ENCODE measurements around the gene CGB2. TPM values are rescaled to one million over a fixed set of nuclear protein-coding genes. Genes with fewer than 3 reads are reported as not detected.

CGB2 gene
- total and polyA plus RNA-seq, 4 donors = 0.58 TPM; not detected in 3

- no peak overlapping the region for H3K4me3 ChIP-seq
- H3K9me3 ChIP-seq (ENCODE audit: control insufficient read depth in 4 of 4, insufficient read depth in 3 of 4, low read length in 3 of 4) = no peaks in the 10 kb centered on the region
- DNase-seq = no peak
- H3K9ac ChIP-seq (ENCODE audit: insufficient read depth in 1 of 2, low read length in 2 of 2) = no peak overlapping the region
- no peak for TF ChIP-seq CTCF (IDR thresholded peaks at IDR 0.05; ENCODE audit: control extremely low read depth, extremely low read depth)
- H3K27me3 ChIP-seq (ENCODE audit: control insufficient read depth in 3 of 3, insufficient read depth in 3 of 3, low read length in 2 of 3) = no peaks in the 10 kb centered on the region
- 88 to 93% methylated on average over 4 of the region's 4 CpGs for WGBS, 2 donors
- peaks cover 0 to 1% (median 0%) of the 10 kb centered on the region in 4 donors for H3K36me3 ChIP-seq (ENCODE audit: control insufficient read depth in 4 of 4, insufficient read depth in 4 of 4, low read length in 4 of 4)
- ATAC-seq (ENCODE audit: insufficient read depth, low FRiP score) = no peak
- peaks cover 0 to 4% (median 0%) of the 10 kb centered on the region in 5 donors for H3K4me1 ChIP-seq (ENCODE audit: control insufficient read depth in 5 of 5, insufficient read depth in 5 of 5, low read length in 5 of 5)
- no peak overlapping the region for H3K27ac ChIP-seq (ENCODE audit: low read depth in 1 of 2, low read length in 1 of 2)
Measured at GRCh38 chr19:49080392-49080791, 48.7 kb downstream of the CGB2 start.

GRCh38 chr19:49081273-49081672 is 49.6 kb downstream of the CGB2 start:
- DNase-seq (no peak), ATAC-seq (ENCODE audit: insufficient read depth, low FRiP score) (no peak)
- WGBS, 2 donors = 81 to 82% methylated on average over 1 of the region's 1 CpG
- H3K27ac ChIP-seq (ENCODE audit: low read depth in 1 of 2, low read length in 1 of 2) = no peak overlapping the region
- no peaks in the 10 kb centered on the region for H3K27me3 ChIP-seq (ENCODE audit: control insufficient read depth in 3 of 3, insufficient read depth in 3 of 3, low read length in 2 of 3)
- peaks cover 0 to 9% (median 0%) of the 10 kb centered on the region in 4 donors for H3K36me3 ChIP-seq (ENCODE audit: control insufficient read depth in 4 of 4, insufficient read depth in 4 of 4, low read length in 4 of 4)
- H3K9ac ChIP-seq (ENCODE audit: insufficient read depth in 1 of 2, low read length in 2 of 2) = no peak overlapping the region
- H3K4me1 ChIP-seq (ENCODE audit: control insufficient read depth in 5 of 5, insufficient read depth in 5 of 5, low read length in 5 of 5) = peaks cover 2 to 5% (median 3%) of the 10 kb centered on the region in 5 donors
- no peaks in the 10 kb centered on the region for H3K9me3 ChIP-seq (ENCODE audit: control insufficient read depth in 4 of 4, insufficient read depth in 3 of 4, low read length in 3 of 4)
- H3K4me3 ChIP-seq = no peak overlapping the region
- TF ChIP-seq CTCF (IDR thresholded peaks at IDR 0.05; ENCODE audit: control extremely low read depth, extremely low read depth) = no peak

Small RNA genes within 50 kb of the gene (small RNA-seq; reads per million reads assigned to genes)
- gene MIR6798 (ENCODE audit: low replicate concordance) (0.17 reads per million), gene RN7SL708P (ENCODE audit: low replicate concordance) (not detected)

Other genes with a start within 250 kb of the CGB2 start
- gene BCAT2, start 220.9 kb upstream of the CGB2 start, total RNA-seq = 10 to 100 TPM; 36.5 to 93.7 TPM
- gene BCAT2, start 220.9 kb upstream of the CGB2 start, polyA plus RNA-seq = 10 to 100 TPM; 63.9 to 72.7 TPM
- gene HSD17B14, start 195.4 kb upstream of the CGB2 start, total RNA-seq = 10 to 100 TPM; 12.8 to 17.9 TPM
- 10 to 100 TPM in 1 of 2 donors, 1 to 10 TPM in 1; 9.0 to 39.1 TPM for gene HSD17B14, start 195.4 kb upstream of the CGB2 start, polyA plus RNA-seq
- gene PLEKHA4, start 163.3 kb upstream of the CGB2 start, total RNA-seq = 10 to 100 TPM in 1 of 2 donors, 1 to 10 TPM in 1; 8.4 to 57.7 TPM
- gene PLEKHA4, start 163.3 kb upstream of the CGB2 start, polyA plus RNA-seq = 10 to 100 TPM; 19.3 to 22.0 TPM
- 100 to 1,000 TPM; 101 to 104 TPM for gene PPP1R15A, start 159.5 kb upstream of the CGB2 start, total RNA-seq
- 100 to 1,000 TPM; 203 to 208 TPM for gene PPP1R15A, start 159.5 kb upstream of the CGB2 start, polyA plus RNA-seq
- under 1 TPM; 0.31 to 0.54 TPM for gene TULP2, start 133.1 kb upstream of the CGB2 start, total RNA-seq
- under 1 TPM; 0.13 to 0.20 TPM for gene TULP2, start 133.1 kb upstream of the CGB2 start, polyA plus RNA-seq
- 100 to 1,000 TPM; 214 to 346 TPM for gene NUCB1, start 131.6 kb upstream of the CGB2 start, total RNA-seq
- gene NUCB1, start 131.6 kb upstream of the CGB2 start, polyA plus RNA-seq = 100 to 1,000 TPM; 362 to 367 TPM
- gene DHDH, start 98.2 kb upstream of the CGB2 start, total RNA-seq = 1 to 10 TPM in 1 of 2 donors, under 1 TPM in 1; 0.51 to 2.8 TPM
- gene DHDH, start 98.2 kb upstream of the CGB2 start, polyA plus RNA-seq = 1 to 10 TPM in 1 of 2 donors, under 1 TPM in 1; 1.00 to 6.0 TPM
- gene BAX, start 77.0 kb upstream of the CGB2 start, total RNA-seq = 100 to 1,000 TPM in 1 of 2 donors, 10 to 100 TPM in 1; 25.9 to 109 TPM
- 100 to 1,000 TPM in 1 of 2 donors, 10 to 100 TPM in 1; 99.0 to 121 TPM for gene BAX, start 77.0 kb upstream of the CGB2 start, polyA plus RNA-seq
- gene FTL, start 66.6 kb upstream of the CGB2 start, total RNA-seq = 1,000 to 10,000 TPM; 2,880 to 6,540 TPM
- gene FTL, start 66.6 kb upstream of the CGB2 start, polyA plus RNA-seq = over 10,000 TPM; 17,775 to 22,369 TPM
- 10 to 100 TPM; 34.1 to 49.7 TPM for gene GYS1, start 38.6 kb upstream of the CGB2 start, total RNA-seq
- gene GYS1, start 38.6 kb upstream of the CGB2 start, polyA plus RNA-seq = 10 to 100 TPM; 22.7 to 29.7 TPM
- 100 to 1,000 TPM in 1 of 2 donors, 10 to 100 TPM in 1; 85.6 to 108 TPM for gene RUVBL2, start 38.0 kb upstream of the CGB2 start, total RNA-seq
- gene RUVBL2, start 38.0 kb upstream of the CGB2 start, polyA plus RNA-seq = 100 to 1,000 TPM in 1 of 2 donors, 10 to 100 TPM in 1; 80.7 to 112 TPM
- gene LHB, start 14.8 kb upstream of the CGB2 start, total RNA-seq = under 1 TPM in 1 of 2 donors, not detected in 1; 0.74 TPM
- under 1 TPM; 0.32 to 0.67 TPM for gene LHB, start 14.8 kb upstream of the CGB2 start, polyA plus RNA-seq
- not detected for gene CGB3, start 7.6 kb upstream of the CGB2 start, total RNA-seq
- not detected for gene CGB3, start 7.6 kb upstream of the CGB2 start, polyA plus RNA-seq
- not detected for gene CGB1, start 5.0 kb downstream of the CGB2 start, total RNA-seq
- not detected for gene CGB1, start 5.0 kb downstream of the CGB2 start, polyA plus RNA-seq
- gene CGB5, start 12.0 kb downstream of the CGB2 start, total RNA-seq = not detected
- gene CGB5, start 12.0 kb downstream of the CGB2 start, polyA plus RNA-seq = not detected
- not detected for gene CGB8, start 17.2 kb downstream of the CGB2 start, total RNA-seq
- not detected for gene CGB8, start 17.2 kb downstream of the CGB2 start, polyA plus RNA-seq
- gene CGB7, start 25.9 kb downstream of the CGB2 start, total RNA-seq = under 1 TPM; 0.11 to 0.21 TPM
- gene CGB7, start 25.9 kb downstream of the CGB2 start, polyA plus RNA-seq = under 1 TPM; 0.29 to 0.57 TPM
- gene NTF4, start 32.9 kb downstream of the CGB2 start, total RNA-seq = 1 to 10 TPM; 2.1 to 2.9 TPM
- gene NTF4, start 32.9 kb downstream of the CGB2 start, polyA plus RNA-seq = 1 to 10 TPM; 2.8 to 5.2 TPM
- not detected for gene KCNA7, start 40.8 kb downstream of the CGB2 start, total RNA-seq
- not detected for gene KCNA7, start 40.8 kb downstream of the CGB2 start, polyA plus RNA-seq
- 100 to 1,000 TPM; 168 to 251 TPM for gene SNRNP70, start 53.6 kb downstream of the CGB2 start, total RNA-seq
- 100 to 1,000 TPM; 143 to 191 TPM for gene SNRNP70, start 53.6 kb downstream of the CGB2 start, polyA plus RNA-seq
- 1 to 10 TPM; 6.6 to 7.8 TPM for gene LIN7B, start 82.5 kb downstream of the CGB2 start, total RNA-seq
- gene LIN7B, start 82.5 kb downstream of the CGB2 start, polyA plus RNA-seq = 10 to 100 TPM in 1 of 2 donors, 1 to 10 TPM in 1; 6.4 to 12.4 TPM
- 1 to 10 TPM in 1 of 2 donors, not detected in 1; 1.9 TPM for gene C19orf73, start 87.3 kb downstream of the CGB2 start, total RNA-seq
- 1 to 10 TPM; 3.1 to 4.3 TPM for gene C19orf73, start 87.3 kb downstream of the CGB2 start, polyA plus RNA-seq
- gene PPFIA3, start 87.7 kb downstream of the CGB2 start, total RNA-seq = 1 to 10 TPM; 3.0 to 8.4 TPM
- 10 to 100 TPM in 1 of 2 donors, 1 to 10 TPM in 1; 8.8 to 10.6 TPM for gene PPFIA3, start 87.7 kb downstream of the CGB2 start, polyA plus RNA-seq
- 1 to 10 TPM in 1 of 2 donors, under 1 TPM in 1; 0.18 to 5.7 TPM for gene HRC, start 123.5 kb downstream of the CGB2 start, total RNA-seq
- 1 to 10 TPM in 1 of 2 donors, under 1 TPM in 1; 0.14 to 2.0 TPM for gene HRC, start 123.5 kb downstream of the CGB2 start, polyA plus RNA-seq
- gene TRPM4, start 125.9 kb downstream of the CGB2 start, total RNA-seq = 10 to 100 TPM; 19.8 to 70.1 TPM
- gene TRPM4, start 125.9 kb downstream of the CGB2 start, polyA plus RNA-seq = 10 to 100 TPM; 15.6 to 24.9 TPM

All from lung (tissue), 13 donors.